Measurements from ENCODE around the gene MRPL12.
"Not testable (repeated sequence)": the region's sequence is repeated elsewhere in the genome, so short reads cannot be mapped to it uniquely, and the experiment has no call there.

MRPL12 gene

GRCh38 chr17:81716674-81716996 lies 13.5 kb downstream of the MRPL12 start:
- DNase-seq (ENCODE audit: low spot score): no peak

GRCh38 chr17:81717049-81717765 lies 14.0 kb downstream of the MRPL12 start:
- no peak for DNase-seq (ENCODE audit: low spot score)

GRCh38 chr17:81717766-81718089 lies 14.6 kb downstream of the MRPL12 start:
- DNase-seq (ENCODE audit: low spot score): no peak

- DNase-seq (ENCODE audit: low spot score): no peak
Observed at GRCh38 chr17:81719410-81720266, 16.5 kb downstream of the MRPL12 start.

GRCh38 chr17:81720267-81721071 lies 17.3 kb downstream of the MRPL12 start:
- DNase-seq (ENCODE audit: low spot score): no peak

GRCh38 chr17:81722184-81723120 lies 19.3 kb downstream of the MRPL12 start:
- no peak for DNase-seq (ENCODE audit: low spot score)

- DNase-seq (ENCODE audit: low spot score): no peak
Observed at GRCh38 chr17:81723651-81724209, 20.6 kb downstream of the MRPL12 start.

GRCh38 chr17:81725439-81725838 lies 22.3 kb downstream of the MRPL12 start:
- no peak for DNase-seq (ENCODE audit: low spot score)

- no peak for DNase-seq (ENCODE audit: low spot score)
Observed at GRCh38 chr17:81726004-81726403, 22.8 kb downstream of the MRPL12 start.

- no peak for DNase-seq (ENCODE audit: low spot score)
Observed at GRCh38 chr17:81727324-81728031, 24.3 kb downstream of the MRPL12 start.

- DNase-seq (ENCODE audit: low spot score): peak; percentile 57
Observed at GRCh38 chr17:81733507-81734404, 30.6 kb downstream of the MRPL12 start.

- DNase-seq (ENCODE audit: low spot score): no peak
Observed at GRCh38 chr17:81734405-81735263, 31.5 kb downstream of the MRPL12 start.

- DNase-seq (ENCODE audit: low spot score): no peak
Observed at GRCh38 chr17:81735264-81736102, 32.3 kb downstream of the MRPL12 start.

GRCh38 chr17:81737947-81738800 lies 35.0 kb downstream of the MRPL12 start:
- no peak for DNase-seq (ENCODE audit: low spot score)

- DNase-seq (ENCODE audit: low spot score): no peak
Observed at GRCh38 chr17:81738801-81739393, 35.7 kb downstream of the MRPL12 start.

GRCh38 chr17:81739593-81739992 lies 36.4 kb downstream of the MRPL12 start:
- not testable (repeated sequence) for DNase-seq (ENCODE audit: low spot score)
